Uterus (tissue), 4 donors: Measurements from ENCODE around the gene FRS3. TPM values are rescaled to one million over a fixed set of nuclear protein-coding genes. Genes with fewer than 3 reads are reported as not detected.
"Not testable (repeated sequence)": the region's sequence is repeated elsewhere in the genome, so short reads cannot be mapped to it uniquely, and the experiment has no call there.

ENCODE experiments used
- DNase-seq, 2 donors: peaks; one replicate each; pipeline ENCODE4 v3.0.0-alpha.2; 2019 to 2020
- H3K27ac ChIP-seq, 2 donors: fragments of 200-600 bp; sonication (generic); 1 replicate in 1 of 2; 2 replicates in 1 of 2; pipeline ENCODE4 v1.5.1; 2016 to 2018
- H3K27me3 ChIP-seq, 2 donors: fragments of 200-600 bp; sonication (generic); one replicate each; pipeline ENCODE4 v1.5.1; 2018 to 2019; ENCODE audit warnings: control low read depth in 1 of 2
- H3K36me3 ChIP-seq, 2 donors: fragments of 200-600 bp; sonication (generic); one replicate each; pipeline ENCODE4 v1.5.1; 2019; ENCODE audit warnings: control low read depth in 1 of 2
- H3K4me1 ChIP-seq, 2 donors: fragments of 200-600 bp; sonication (generic); one replicate each; pipeline ENCODE4 v1.5.1; 2018 to 2019; ENCODE audit warnings: control low read depth in 1 of 2
- H3K4me3 ChIP-seq, 2 donors: fragments of 200-600 bp; sonication (generic); 1 replicate in 1 of 2; 2 replicates in 1 of 2; pipeline ENCODE4 v1.5.1; 2018 to 2019; ENCODE audit warnings: mild to moderate bottlenecking in 1 of 2
- H3K9me3 ChIP-seq, 2 donors: fragments of 200-600 bp; sonication (generic); one replicate each; pipeline ENCODE4 v1.5.1; 2019; ENCODE audit warnings: control low read depth in 1 of 2
- POLR2A ChIP-seq, 2 donors: fragments of 450-650 bp; IDR thresholded peaks; one replicate each; pipeline ENCODE4 v1.6.1; 2016; ENCODE audit warnings: antibody characterized with exemption in 2 of 2, mild to moderate bottlenecking in 1 of 2, moderate library complexity in 1 of 2
- intact Hi-C: fragments of 100-400 bp; cut with DNase I; formaldehyde crosslinking; loops from one replicate; pipeline ENCODE4 v1.15.1; 2023; ENCODE audit warnings: low total_unique reads
- total RNA-seq, 4 donors: library from RNA; depleted of rRNA in 3 of 4; stranded (reverse); fragments of >200 nt in 3 of 4; gene quantifications; one replicate each; pipeline versions ENCODE4 v1.1.0 to v1.2.4, GENCODE V29; 2014 to 2023
- TF ChIP-seq, protein P1 (sequence below), 4 experiments: fragments of 200-600 bp in 2 of 4; fragments of 450-650 bp in 2 of 4; sonication (generic) in 2 of 4; IDR thresholded peaks; one replicate each; pipeline ENCODE4 v1.5.1; 2016 to 2019; ENCODE audit warnings: antibody characterized with exemption in 4 of 4, mild to moderate bottlenecking in 2 of 4, moderate library complexity in 1 of 4
- donor health status: DM: yes; HTN: yes; CAD: no.

The FRS3 gene
- total RNA-seq, 4 donors from 2014 or later: 0.26 to 8.9 (median 2.2) TPM

DNA sequence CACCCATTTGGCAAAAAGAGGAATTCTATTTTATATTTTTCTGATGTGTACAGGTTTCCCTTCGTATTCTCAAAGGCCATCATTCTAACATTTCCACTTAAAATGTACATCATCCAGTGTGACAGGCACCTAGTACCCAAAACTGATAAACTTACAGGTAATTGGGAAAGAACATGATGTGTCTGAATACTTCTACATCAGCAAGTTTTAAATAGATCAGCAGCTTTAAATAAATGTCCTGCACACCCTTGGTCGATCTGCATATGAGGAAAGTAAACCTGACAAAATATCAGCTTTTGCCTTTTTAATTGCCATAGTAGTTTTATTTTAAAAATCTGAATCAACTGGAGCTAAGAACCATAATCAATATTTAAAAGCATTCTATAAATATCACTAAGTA lies 34.3 kb upstream of the FRS3 start:
- TF ChIP-seq, protein P1, sequence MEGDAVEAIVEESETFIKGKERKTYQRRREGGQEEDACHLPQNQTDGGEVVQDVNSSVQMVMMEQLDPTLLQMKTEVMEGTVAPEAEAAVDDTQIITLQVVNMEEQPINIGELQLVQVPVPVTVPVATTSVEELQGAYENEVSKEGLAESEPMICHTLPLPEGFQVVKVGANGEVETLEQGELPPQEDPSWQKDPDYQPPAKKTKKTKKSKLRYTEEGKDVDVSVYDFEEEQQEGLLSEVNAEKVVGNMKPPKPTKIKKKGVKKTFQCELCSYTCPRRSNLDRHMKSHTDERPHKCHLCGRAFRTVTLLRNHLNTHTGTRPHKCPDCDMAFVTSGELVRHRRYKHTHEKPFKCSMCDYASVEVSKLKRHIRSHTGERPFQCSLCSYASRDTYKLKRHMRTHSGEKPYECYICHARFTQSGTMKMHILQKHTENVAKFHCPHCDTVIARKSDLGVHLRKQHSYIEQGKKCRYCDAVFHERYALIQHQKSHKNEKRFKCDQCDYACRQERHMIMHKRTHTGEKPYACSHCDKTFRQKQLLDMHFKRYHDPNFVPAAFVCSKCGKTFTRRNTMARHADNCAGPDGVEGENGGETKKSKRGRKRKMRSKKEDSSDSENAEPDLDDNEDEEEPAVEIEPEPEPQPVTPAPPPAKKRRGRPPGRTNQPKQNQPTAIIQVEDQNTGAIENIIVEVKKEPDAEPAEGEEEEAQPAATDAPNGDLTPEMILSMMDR (IDR thresholded peaks at IDR 0.05): no peak
- TF ChIP-seq POLR2A (IDR thresholded peaks at IDR 0.05): no peak
- H3K4me3 ChIP-seq: no peak overlapping the region
- intact Hi-C loops: no loop called here
- H3K36me3 ChIP-seq: no peaks in the 10 kb centered on the region
- no peaks in the 10 kb centered on the region for H3K9me3 ChIP-seq
- H3K4me1 ChIP-seq: no peaks in the 10 kb centered on the region
- H3K27ac ChIP-seq: no peak overlapping the region
- no peaks in the 10 kb centered on the region for H3K27me3 ChIP-seq
- DNase-seq: no peak

DNA sequence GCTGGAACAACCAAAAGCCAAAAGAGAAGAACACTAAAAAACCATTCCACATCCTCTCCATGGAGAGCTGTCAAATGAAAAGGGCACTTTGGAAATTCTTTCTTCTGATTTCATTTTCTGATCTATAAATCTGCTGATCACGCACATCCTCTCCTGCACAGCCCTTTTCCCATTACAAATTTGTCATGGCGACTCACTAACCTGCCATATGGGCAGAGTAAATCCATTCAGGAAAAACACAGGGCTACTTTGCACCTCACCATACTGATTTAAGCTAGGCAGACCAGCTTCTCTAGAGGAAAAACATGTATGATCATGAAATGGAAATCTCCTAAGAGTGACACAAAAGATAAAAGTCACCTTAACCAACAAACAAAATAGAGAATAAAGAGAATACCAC lies 33.8 kb upstream of the FRS3 start:
- TF ChIP-seq POLR2A (IDR thresholded peaks at IDR 0.05): no peak

DNA sequence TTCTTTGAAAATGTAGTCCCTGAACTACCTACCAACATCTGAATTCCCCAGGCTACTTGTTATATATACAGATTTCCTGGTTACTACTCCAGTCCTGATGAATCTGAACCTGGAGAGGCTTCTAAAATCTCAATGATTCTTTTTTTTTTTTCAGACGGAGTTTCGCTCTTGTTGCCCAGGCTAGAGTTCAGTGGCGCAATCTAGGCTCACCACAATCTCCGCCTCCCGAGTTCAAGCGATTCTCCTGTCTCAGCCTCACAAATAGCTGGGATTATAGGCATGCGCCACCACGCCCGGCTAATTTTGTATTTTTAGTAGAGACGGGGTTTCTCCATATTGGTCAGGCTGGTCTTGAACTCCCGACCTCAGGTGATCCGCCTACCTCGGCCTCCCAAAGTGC lies 32.2 kb upstream of the FRS3 start:
- DNase-seq, intact Hi-C loops: not testable (repeated sequence)

More for the DNA sequence above, 33.8 kb upstream of the FRS3 start:
- Histone ChIP-seq H3K4me3 (no peak overlapping the region), H3K36me3 (no peaks in the 10 kb centered on the region), H3K4me1 (no peaks in the 10 kb centered on the region), H3K9me3 (no peaks in the 10 kb centered on the region), H3K27ac (no peak overlapping the region), H3K27me3 (no peaks in the 10 kb centered on the region)
- DNase-seq: no peak
- intact Hi-C loops: no loop called here

DNA sequence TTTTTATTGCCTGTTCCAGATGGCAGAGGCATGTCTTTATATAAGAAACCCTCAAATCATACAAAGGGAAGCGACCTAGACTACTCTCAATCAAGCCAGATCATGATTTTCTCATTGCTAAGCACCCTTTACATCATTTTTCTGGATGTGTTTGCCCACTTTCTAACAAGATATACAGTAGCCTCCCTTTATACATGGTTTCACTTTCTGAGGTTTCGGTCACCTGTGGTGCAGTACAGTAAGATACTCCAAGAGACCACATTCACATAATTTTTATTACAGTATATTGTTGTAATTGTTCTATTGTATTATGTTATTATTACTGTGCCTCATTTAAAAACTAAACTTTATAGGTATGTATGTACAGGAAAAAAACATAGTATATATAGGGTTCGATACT lies 31.4 kb upstream of the FRS3 start:
- no peak for DNase-seq
- intact Hi-C loops: no loop called here

More for the DNA sequence above, 32.2 kb upstream of the FRS3 start:
- not testable (repeated sequence) for H3K27ac ChIP-seq, H3K4me3 ChIP-seq, H3K36me3 ChIP-seq, H3K9me3 ChIP-seq, H3K4me1 ChIP-seq, H3K27me3 ChIP-seq

DNA sequence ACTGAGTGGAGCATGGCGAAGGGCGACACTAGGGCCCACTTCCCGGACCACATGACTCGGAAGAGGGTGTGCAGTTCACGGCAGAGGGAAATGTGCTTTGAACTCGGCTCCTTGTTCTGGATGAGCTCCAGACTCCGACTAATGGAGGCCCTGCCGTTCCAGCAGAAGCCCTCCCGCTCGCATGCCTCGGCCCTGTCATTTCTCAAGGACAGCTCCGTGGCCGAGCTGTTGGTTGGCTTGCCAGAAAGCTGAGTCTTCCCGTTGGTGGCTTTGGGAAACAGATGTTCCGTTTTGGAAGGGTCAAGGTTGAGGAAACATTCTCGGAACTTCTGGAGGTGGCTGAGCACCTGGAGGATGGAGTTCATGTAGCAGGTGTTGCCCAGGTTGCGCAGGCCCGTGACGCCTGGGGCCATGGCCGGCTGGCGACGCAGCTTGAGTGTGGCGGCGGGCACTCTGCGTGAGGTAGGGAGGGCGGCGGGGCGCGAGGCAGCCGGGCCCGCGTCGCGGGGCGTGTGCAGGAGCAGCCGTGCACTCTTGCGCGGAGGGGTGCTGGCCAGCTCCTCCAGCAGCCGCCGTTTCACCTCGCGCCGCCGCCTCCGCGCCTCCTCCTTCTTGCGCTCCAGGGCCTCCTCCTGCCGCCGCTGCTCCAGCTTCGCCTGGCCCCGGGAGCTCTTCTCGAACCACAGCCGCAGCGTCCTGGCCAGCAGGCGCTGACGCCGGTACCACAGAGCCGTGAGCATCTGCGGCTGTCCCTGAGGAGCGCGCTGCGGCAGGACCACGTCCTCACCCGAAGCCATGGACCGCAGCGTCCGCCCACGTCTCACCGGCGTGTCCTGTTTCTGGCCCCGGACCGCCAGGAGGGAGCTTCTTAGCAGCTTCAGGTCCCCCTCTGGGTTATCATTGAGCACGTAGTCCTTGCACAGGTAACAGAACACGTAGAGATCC lies 26.4 kb upstream of the FRS3 start:
- TF ChIP-seq POLR2A (IDR thresholded peaks at IDR 0.05): no peak
- TF ChIP-seq, protein P1 (IDR thresholded peaks at IDR 0.05): no peak
- no peak overlapping the region for H3K27ac ChIP-seq
- no peaks in the 10 kb centered on the region for H3K36me3 ChIP-seq
- no peaks in the 10 kb centered on the region for H3K4me1 ChIP-seq
- no peaks in the 10 kb centered on the region for H3K9me3 ChIP-seq
- no peak for DNase-seq
- intact Hi-C loops: no loop called here
- H3K4me3 ChIP-seq: no peak overlapping the region
- H3K27me3 ChIP-seq: no peaks in the 10 kb centered on the region

More for the DNA sequence above, 31.4 kb upstream of the FRS3 start:
- TF ChIP-seq, protein P1 (IDR thresholded peaks at IDR 0.05): no peak
- no peak for TF ChIP-seq POLR2A (IDR thresholded peaks at IDR 0.05)
- no peaks in the 10 kb centered on the region for H3K4me1 ChIP-seq
- no peaks in the 10 kb centered on the region for H3K9me3 ChIP-seq
- no peaks in the 10 kb centered on the region for H3K36me3 ChIP-seq
- no peaks in the 10 kb centered on the region for H3K27me3 ChIP-seq
- H3K4me3 ChIP-seq: no peak overlapping the region
- no peak overlapping the region for H3K27ac ChIP-seq

DNA sequence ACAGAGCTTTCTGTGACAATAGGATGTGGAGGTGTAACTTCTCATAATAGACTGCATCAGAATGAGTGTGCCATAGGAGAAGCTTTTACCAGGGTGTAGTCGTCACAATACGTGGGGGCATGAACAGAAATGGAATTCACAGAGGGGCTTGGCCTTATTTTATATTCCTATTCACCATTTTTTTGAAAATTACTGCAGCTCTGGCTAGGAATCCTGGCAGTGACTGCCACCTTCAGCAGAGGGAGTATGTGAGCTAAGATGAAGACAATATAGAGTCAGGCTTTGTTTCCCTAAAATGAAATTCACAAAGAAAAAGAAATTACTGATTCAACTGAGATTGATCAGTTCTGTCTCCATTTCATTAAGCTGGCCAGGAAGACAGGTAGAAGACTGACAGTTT lies 21.7 kb upstream of the FRS3 start:
- no peak for DNase-seq
- intact Hi-C loops: no loop called here
- TF ChIP-seq POLR2A (IDR thresholded peaks at IDR 0.05): no peak
- TF ChIP-seq, protein P1 (IDR thresholded peaks at IDR 0.05): no peak
- Histone ChIP-seq H3K27me3 (no peaks in the 10 kb centered on the region), H3K27ac (no peak overlapping the region), H3K4me3 (no peak overlapping the region), H3K9me3 (no peaks in the 10 kb centered on the region), H3K4me1 (no peaks in the 10 kb centered on the region), H3K36me3 (no peaks in the 10 kb centered on the region)
